Measurements from ENCODE around the gene ZNF486. TPM values are rescaled to one million over a fixed set of nuclear protein-coding genes. Genes with fewer than 3 reads are reported as not detected.
"Not testable (repeated sequence)": the region's sequence is repeated elsewhere in the genome, so short reads cannot be mapped to it uniquely, and the experiment has no call there.

ZNF486 gene
- total RNA-seq, 1 donor from 2014 or later: 15.3 TPM

- H3K27me3 Mint-ChIP-seq: no peaks in the 10 kb centered on the region
- peak; percentile 11 for TF ChIP-seq CTCF (conservative IDR thresholded peaks at IDR 0.05)
- peaks cover 4% of the 10 kb centered on the region for H3K4me1 Mint-ChIP-seq (ENCODE audit: unreplicated experiment)
- DNase-seq (ENCODE audit: extremely low spot score, unreplicated experiment): peak; percentile 87
- H3K9me3 Mint-ChIP-seq: no peaks in the 10 kb centered on the region
- H3K4me3 Mint-ChIP-seq: peak overlapping the region; percentile 99
- peaks cover 10% of the 10 kb centered on the region for H3K36me3 Mint-ChIP-seq
- peak overlapping the region; percentile 99 for H3K27ac Mint-ChIP-seq
These were observed 71.0 kb downstream of the ZNF486 start for GRCh38 chr19:20237773-20238623.

- no peaks in the 10 kb centered on the region for H3K9me3 Mint-ChIP-seq
- no peak overlapping the region for H3K27ac Mint-ChIP-seq
- H3K27me3 Mint-ChIP-seq: no peaks in the 10 kb centered on the region
- H3K4me1 Mint-ChIP-seq (ENCODE audit: unreplicated experiment): peaks cover 11% of the 10 kb centered on the region
- H3K36me3 Mint-ChIP-seq: no peaks in the 10 kb centered on the region
- H3K4me3 Mint-ChIP-seq: no peak overlapping the region
- TF ChIP-seq CTCF (conservative IDR thresholded peaks at IDR 0.05): no peak
- no peak for DNase-seq (ENCODE audit: extremely low spot score, unreplicated experiment)
These were observed 76.6 kb downstream of the ZNF486 start for GRCh38 chr19:20243629-20244028.

GRCh38 chr19:20244356-20244755, 77.3 kb downstream of the ZNF486 start:
- Mint-ChIP-seq H3K36me3 (no peaks in the 10 kb centered on the region), H3K9me3 (no peaks in the 10 kb centered on the region), H3K27me3 (no peaks in the 10 kb centered on the region), H3K4me3 (no peak overlapping the region), H3K27ac (no peak overlapping the region), H3K4me1 (ENCODE audit: unreplicated experiment) (peaks cover 11% of the 10 kb centered on the region)
- DNase-seq (ENCODE audit: extremely low spot score, unreplicated experiment): no peak
- no peak for TF ChIP-seq CTCF (conservative IDR thresholded peaks at IDR 0.05)

- no peaks in the 10 kb centered on the region for H3K36me3 Mint-ChIP-seq
- H3K4me3 Mint-ChIP-seq: no peak overlapping the region
- DNase-seq (ENCODE audit: extremely low spot score, unreplicated experiment): no peak
- H3K4me1 Mint-ChIP-seq (ENCODE audit: unreplicated experiment): peaks cover 11% of the 10 kb centered on the region
- no peak overlapping the region for H3K27ac Mint-ChIP-seq
- no peaks in the 10 kb centered on the region for H3K27me3 Mint-ChIP-seq
- H3K9me3 Mint-ChIP-seq: no peaks in the 10 kb centered on the region
- no peak for TF ChIP-seq CTCF (conservative IDR thresholded peaks at IDR 0.05)
These were observed 78.3 kb downstream of the ZNF486 start for GRCh38 chr19:20245309-20245708.

- no peak for DNase-seq (ENCODE audit: extremely low spot score, unreplicated experiment)
- H3K27me3 Mint-ChIP-seq: no peaks in the 10 kb centered on the region
- peak overlapping the region; percentile 21 for H3K27ac Mint-ChIP-seq
These were observed 80.1 kb downstream of the ZNF486 start for GRCh38 chr19:20247016-20247683.

GRCh38 chr19:20248258-20248657, 81.2 kb downstream of the ZNF486 start:
- H3K4me3 Mint-ChIP-seq; H3K27me3 Mint-ChIP-seq; H3K27ac Mint-ChIP-seq; DNase-seq (ENCODE audit: extremely low spot score, unreplicated experiment); H3K36me3 Mint-ChIP-seq; H3K9me3 Mint-ChIP-seq: not testable (repeated sequence)
- H3K4me1 Mint-ChIP-seq (ENCODE audit: unreplicated experiment): peaks cover 11% of the 10 kb centered on the region

More at GRCh38 chr19:20247016-20247683, 80.1 kb downstream of the ZNF486 start:
- H3K4me3 Mint-ChIP-seq: peak overlapping the region; percentile 38
- H3K36me3 Mint-ChIP-seq: no peaks in the 10 kb centered on the region
- no peaks in the 10 kb centered on the region for H3K9me3 Mint-ChIP-seq
- peaks cover 11% of the 10 kb centered on the region for H3K4me1 Mint-ChIP-seq (ENCODE audit: unreplicated experiment)
- peak; percentile 70 for TF ChIP-seq CTCF (conservative IDR thresholded peaks at IDR 0.05)

All from type B pancreatic cell (in vitro differentiated cells).